Heart right ventricle (tissue), 16 donors: ENCODE data around the gene SLC17A8. TPM values are rescaled to one million over a fixed set of nuclear protein-coding genes. Genes with fewer than 3 reads are reported as not detected.

Experiments
- ATAC-seq, 8 donors: fragments of 200-7000 bp; cut with Tn5 transposase; one replicate each; pipeline ENCODE4 v1.9.1; 2020; ENCODE audit warnings: mild to moderate bottlenecking in 8 of 8, moderate library complexity in 8 of 8, moderate number of reproducible peaks in 1 of 8
- DNase-seq, 2 donors: peaks; one replicate each; pipeline ENCODE4 v3.0.0-alpha.2; 2020
- H3K27ac ChIP-seq, 10 donors: fragments of 200-600 bp; sonication (generic) in 2 of 10; one replicate each; pipeline versions ENCODE4 v1.5.0 to v1.8.0; 2020 to 2022; ENCODE audit warnings: mild to moderate bottlenecking in 3 of 10
- H3K27me3 ChIP-seq, 7 donors: fragments of 200-600 bp; one replicate each; pipeline ENCODE4 v1.8.0; 2021 to 2022; ENCODE audit warnings: mild to moderate bottlenecking in 2 of 7
- H3K36me3 ChIP-seq, 9 donors: fragments of 200-600 bp; sonication (generic) in 1 of 9; one replicate each; pipeline versions ENCODE4 v1.5.0 to v1.8.0; 2020 to 2022; ENCODE audit warnings: mild to moderate bottlenecking in 2 of 9
- H3K4me1 ChIP-seq, 9 donors: fragments of 200-600 bp; sonication (generic) in 1 of 9; one replicate each; pipeline versions ENCODE4 v1.5.0 to v1.8.0; 2020 to 2022; ENCODE audit warnings: mild to moderate bottlenecking in 4 of 9
- H3K4me3 ChIP-seq, 10 donors: fragments of 200-600 bp; sonication (generic) in 2 of 10; one replicate each; pipeline versions ENCODE4 v1.5.0 to v1.8.0; 2020 to 2022; ENCODE audit warnings: mild to moderate bottlenecking in 7 of 10, moderate library complexity in 2 of 10
- H3K9me3 ChIP-seq, 11 donors: fragments of 200-600 bp in 10 of 11; sonication (generic) in 2 of 11; one replicate each; pipeline versions ENCODE4 v1.5.0 to v1.8.0; 2013 to 2022; ENCODE audit warnings: mild to moderate bottlenecking in 2 of 11, control low read depth in 1 of 11, moderate library complexity in 1 of 11
- CTCF ChIP-seq, 9 donors: fragments of 200-600 bp; sonication (generic) in 2 of 9; IDR thresholded peaks; one replicate each; pipeline versions ENCODE4 v1.5.0 to v1.8.0; 2021 to 2022; ENCODE audit warnings: antibody characterized with exemption in 9 of 9, mild to moderate bottlenecking in 5 of 9, moderate library complexity in 1 of 9
- WGBS, 2 donors: extraction: QIAGEN DNeasy Blood & Tissue Kit; methylation state at CpG; one replicate each; pipeline ENCODE4 v1.1.7; 2013; ENCODE audit warnings: inconsistent platforms in 1 of 2; 5-methylcytosine and 5-hydroxymethylcytosine counted together
- intact Hi-C, 10 donors: fragments of 100-400 bp; cut with DNase I; formaldehyde crosslinking; loops; one replicate each; pipeline versions ENCODE4 v1.11.1 to v1.14.2; 2022
- polyA plus RNA-seq, 2 donors: library from polyadenylated mRNA; stranded (reverse); fragments of 200-250 nt; gene quantifications; one replicate each; pipeline ENCODE4 v1.2.3, GENCODE V29; 2013
- total RNA-seq, 10 donors: library from RNA; stranded (reverse); fragmentation: NEBNext Ultra II Directional in 3 of 10; extraction: Animal tissue kit (Norgen Biotek cat#: 25700) in 3 of 10; gene quantifications; one replicate each; pipeline versions ENCODE4 v1.2.1 to v1.2.4, GENCODE V29; 2021 to 2023
- donor health status: Arrhythmogenic right ventricular cardiomyopathy.
- donor health status: ischemic (EF 13 %, LVEDD 7.1; RV severe dilation, severe dysfunction).
- donor health status: healthy with polysubstance abuse.
- donor health status: DM: no; HTN: yes; CAD: no.
- donor health status: DM: no; HTN: no; CAD: no.
- donor health status: ischemic (EF 25% LVEDD 6.9; RV normal size, moderate dysfunction).
- donor health status: ischemic (EF 25% LVEDD 5.7; RV mildly dilated, moderate dysfunction).
- donor health status: healthy.
- donor health status: DM: yes; HTN: yes; CAD: no.
- donor health status: Ischemic cardiomyopathy.
- donor health status: ischemic (EF 35%, LVEDD 5.7; RV mildly dilated, moderate dysfunction).
- donor health status: nonischemic (EF 11% LVEDD 7.7; RV severe dilation, severe dysfunction).
- donor health status: DM: yes; HTN: yes; CAD: no.
- donor health status: PGD.
- donor health status: ischemic (EF 29% LVEDD 5.4; RV normal size, mild dysfunction).
- donor health status: nonischemic (EF 23%, LVEDD 6.1; RV moderate dilation, normal function).

SLC17A8 gene
- total and polyA plus RNA-seq, 12 donors = 0.08 to 0.17 TPM; not detected in 10

- ATAC-seq (no peak), DNase-seq (no peak)
- Histone ChIP-seq H3K27ac (no peak overlapping the region), H3K9me3 (no peaks in the 10 kb centered on the region), H3K27me3 (no peaks in the 10 kb centered on the region), H3K36me3 (no peaks in the 10 kb centered on the region), H3K4me1 (no peaks in the 10 kb centered on the region), H3K4me3 (no peak overlapping the region)
- intact Hi-C loops = no loop called here
- 95 to 97% methylated on average over 6 of the region's 6 CpGs for WGBS, 2 donors
- no peak for TF ChIP-seq CTCF (IDR thresholded peaks at IDR 0.05)
These were observed 38.9 kb downstream of the SLC17A8 start for GRCh38 chr12:100395811-100396210.

GRCh38 chr12:100398307-100398706 is 41.4 kb downstream of the SLC17A8 start:
- Histone ChIP-seq H3K4me3 (no peak overlapping the region), H3K27ac (no peak overlapping the region), H3K9me3 (no peaks in the 10 kb centered on the region), H3K4me1 (no peaks in the 10 kb centered on the region), H3K36me3 (no peaks in the 10 kb centered on the region), H3K27me3 (no peaks in the 10 kb centered on the region)
- TF ChIP-seq CTCF (IDR thresholded peaks at IDR 0.05) = no peak
- intact Hi-C loops = no loop called here
- ATAC-seq (no peak), DNase-seq (no peak)

- H3K36me3 ChIP-seq = no peaks in the 10 kb centered on the region
- TF ChIP-seq CTCF (IDR thresholded peaks at IDR 0.05) = no peak
- intact Hi-C loops = no loop called here
These were observed 42.2 kb downstream of the SLC17A8 start for GRCh38 chr12:100399095-100399494.

GRCh38 chr12:100401660-100402059 is 44.8 kb downstream of the SLC17A8 start:
- intact Hi-C loops = loop anchor here in 1 of 10 donors (5.0 kb wide), 1 partner anchor 54 kb away; no protein-coding TSS in a partner anchor

More at GRCh38 chr12:100399095-100399494, 42.2 kb downstream of the SLC17A8 start:
- no peak for ATAC-seq
- H3K4me3 ChIP-seq = no peak overlapping the region
- no peak for DNase-seq
- WGBS, 2 donors = 72 to 80% methylated on average over 2 of the region's 2 CpGs
- H3K27ac ChIP-seq = no peak overlapping the region
- H3K9me3 ChIP-seq = no peaks in the 10 kb centered on the region
- no peaks in the 10 kb centered on the region for H3K4me1 ChIP-seq
- no peaks in the 10 kb centered on the region for H3K27me3 ChIP-seq

More at GRCh38 chr12:100401660-100402059, 44.8 kb downstream of the SLC17A8 start:
- H3K9me3 ChIP-seq = peaks cover 0 to 6% (median 0%) of the 10 kb centered on the region in 11 donors
- TF ChIP-seq CTCF (IDR thresholded peaks at IDR 0.05) = no peak
- H3K4me3 ChIP-seq = no peak overlapping the region
- no peak for ATAC-seq
- H3K27ac ChIP-seq = no peak overlapping the region
- no peaks in the 10 kb centered on the region for H3K27me3 ChIP-seq
- no peaks in the 10 kb centered on the region for H3K36me3 ChIP-seq
- no peak for DNase-seq
- H3K4me1 ChIP-seq = no peaks in the 10 kb centered on the region
